ENCODE results near the gene RPRD1B. TPM values are rescaled to one million over a fixed set of nuclear protein-coding genes. Genes with fewer than 3 reads are reported as not detected.

Gene RPRD1B
- total RNA-seq, 1 experiment from 2014 or later, result 42.6 TPM

- BruUV-seq (replicated peaks), result no TSS peak
- ChIA-PET CTCF (interaction anchor here (0.5 to 31.0 kb wide), 8 partner anchors 9 to 155 kb away, joined by 3 to 782 read pairs (median 3); no protein-coding TSS in a partner anchor), POLR2A (interaction anchor here (0.8 to 2.3 kb wide), 2 partner anchors 9 to 17 kb away, joined by 3 to 7 read pairs; no protein-coding TSS in a partner anchor)
- Mint-ChIP-seq H3K4me3 (ENCODE audit: unreplicated experiment) (no peak overlapping the region), H3K4me1 (ENCODE audit: insufficient read depth, unreplicated experiment) (peaks cover under 1% of the 10 kb centered on the region), H3K36me3 (ENCODE audit: insufficient read depth, unreplicated experiment) (peaks cover 67% of the 10 kb centered on the region), H3K27ac (ENCODE audit: low read depth, unreplicated experiment) (no peak overlapping the region), H3K27me3 (ENCODE audit: insufficient read depth, unreplicated experiment) (no peaks in the 10 kb centered on the region), H3K9me3 (ENCODE audit: unreplicated experiment) (no peaks in the 10 kb centered on the region)
- no peak for DNase-seq (ENCODE audit: unreplicated experiment)
- intact Hi-C loops (cut with micrococcal nuclease), result no loop called here
- TF ChIP-seq CTCF (IDR thresholded peaks at IDR 0.05; ENCODE audit: unreplicated experiment), result no peak
Measured at GRCh38 chr20:38066969-38067716, 33.6 kb downstream of the RPRD1B start.

GRCh38 chr20:38067717-38068365 is 34.3 kb downstream of the RPRD1B start:
- ChIA-PET CTCF (interaction anchor here (0.5 to 31.0 kb wide), 6 partner anchors 10 to 155 kb away, joined by 3 to 782 read pairs (median 3); no protein-coding TSS in a partner anchor), POLR2A (interaction anchor here (0.8 kb wide), 1 partner anchor 8 kb away, joined by 3 read pairs; no protein-coding TSS in a partner anchor)
- H3K27me3 Mint-ChIP-seq (ENCODE audit: insufficient read depth, unreplicated experiment), result no peaks in the 10 kb centered on the region
- intact Hi-C loops (cut with micrococcal nuclease), result no loop called here
- BruUV-seq (replicated peaks), result no TSS peak
- no peak overlapping the region for H3K27ac Mint-ChIP-seq (ENCODE audit: low read depth, unreplicated experiment)
- TF ChIP-seq CTCF (IDR thresholded peaks at IDR 0.05; ENCODE audit: unreplicated experiment), result no peak
- H3K4me1 Mint-ChIP-seq (ENCODE audit: insufficient read depth, unreplicated experiment), result peaks cover 7% of the 10 kb centered on the region
- peaks cover 70% of the 10 kb centered on the region for H3K36me3 Mint-ChIP-seq (ENCODE audit: insufficient read depth, unreplicated experiment)
- no peaks in the 10 kb centered on the region for H3K9me3 Mint-ChIP-seq (ENCODE audit: unreplicated experiment)
- H3K4me3 Mint-ChIP-seq (ENCODE audit: unreplicated experiment), result no peak overlapping the region
- DNase-seq (ENCODE audit: unreplicated experiment), result no peak

- Mint-ChIP-seq H3K27me3 (ENCODE audit: insufficient read depth, unreplicated experiment) (no peaks in the 10 kb centered on the region), H3K4me3 (ENCODE audit: unreplicated experiment) (peak overlapping the region; percentile 31), H3K9me3 (ENCODE audit: unreplicated experiment) (no peaks in the 10 kb centered on the region), H3K4me1 (ENCODE audit: insufficient read depth, unreplicated experiment) (peaks cover 21% of the 10 kb centered on the region), H3K27ac (ENCODE audit: low read depth, unreplicated experiment) (no peak overlapping the region), H3K36me3 (ENCODE audit: insufficient read depth, unreplicated experiment) (peaks cover 67% of the 10 kb centered on the region)
- ChIA-PET POLR2A (interaction anchor here (0.6 to 2.1 kb wide), 17 partner anchors 15 to 154 kb away, joined by 3 to 33 read pairs (median 4); partner anchors contain the start of genes RPRD1B and TTI1), CTCF (interaction anchor here (0.6 to 11.9 kb wide), 40 partner anchors 11 to 990 kb away, joined by 3 to 486 read pairs (median 6); partner anchors contain the start of gene TGM2)
- no TSS peak for BruUV-seq (replicated peaks)
- intact Hi-C loops (cut with micrococcal nuclease), result loop anchor here (1.0 to 2.0 kb wide), 5 partner anchors 92 to 232 kb away; partner anchors contain the start of genes BPI and TGM2
- TF ChIP-seq CTCF (IDR thresholded peaks at IDR 0.05; ENCODE audit: unreplicated experiment), result no peak
- no peak for DNase-seq (ENCODE audit: unreplicated experiment)
Measured at GRCh38 chr20:38072898-38073297, 39.4 kb downstream of the RPRD1B start.

Measured in MCF 10A (cell line).